Stimulated activated CD4-positive, alpha-beta T cell treated with anti-CD3 and anti-CD28 coated beads, Interleukin-4, amount 100 ng/mL, for 1 hour (primary cell): Measurements from ENCODE around the gene THUMPD1.
"Not testable (repeated sequence)": the region's sequence is repeated elsewhere in the genome, so short reads cannot be mapped to it uniquely, and the experiment has no call there.

Source experiments
- DNase-seq: peaks from one replicate; pipeline ENCODE4 v3.0.0-alpha.2; 2020

Gene THUMPD1

DNA sequence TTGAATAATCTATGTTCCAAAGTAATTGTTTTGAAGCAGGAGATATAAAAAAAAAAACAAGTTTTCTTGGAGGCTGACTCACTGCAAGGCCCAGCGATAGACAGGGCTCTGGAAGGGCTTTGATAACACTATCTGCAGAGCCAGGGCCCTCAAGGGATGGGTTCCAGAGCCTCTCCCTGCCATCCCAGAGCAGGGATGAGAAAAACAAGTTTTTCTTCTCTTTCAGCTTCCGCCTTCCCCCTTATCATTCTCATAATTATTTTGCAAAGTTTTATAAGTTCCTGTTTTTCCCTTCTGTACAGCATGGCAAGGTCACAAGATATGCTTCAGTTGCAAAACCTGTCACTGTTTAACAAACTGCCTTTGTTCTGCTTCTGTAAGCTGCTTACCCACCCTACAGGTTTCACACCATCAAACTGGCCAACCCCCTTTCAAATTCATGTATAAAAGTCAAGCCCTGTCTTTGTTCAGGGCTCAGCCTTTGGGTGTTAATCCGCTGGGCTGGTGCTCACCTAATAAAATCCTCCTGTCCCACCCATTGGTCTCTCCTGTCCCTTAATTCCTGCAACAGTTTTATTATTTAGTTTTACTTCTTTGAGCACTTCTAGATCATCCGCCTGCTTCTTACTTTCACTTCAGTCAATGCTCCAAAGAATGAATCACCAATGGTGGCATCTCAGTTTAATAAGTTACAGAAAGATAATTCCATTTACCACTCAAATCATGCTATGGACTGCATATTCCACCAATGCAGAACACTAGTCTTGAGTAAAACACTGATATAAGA lies 5.6 kb upstream of the THUMPD1 start:
- no peak for DNase-seq

DNA sequence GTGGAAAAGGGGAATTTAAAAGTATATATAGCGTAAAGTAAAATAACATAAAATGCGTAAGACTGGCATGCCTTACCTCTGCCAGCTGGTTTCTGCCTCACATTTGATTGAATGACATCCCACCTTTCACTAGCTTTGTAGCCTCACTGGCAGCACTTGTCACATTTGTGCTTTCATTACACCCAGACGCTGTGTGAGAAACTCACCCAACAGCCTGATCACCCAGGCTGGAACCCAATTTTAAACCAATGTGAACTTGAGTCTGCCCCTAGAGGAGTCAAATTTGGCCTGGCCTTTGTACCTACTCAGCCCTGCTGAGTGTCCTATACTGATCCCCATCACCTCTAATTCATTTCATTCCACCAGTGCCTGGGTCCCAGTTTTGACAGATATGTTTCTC lies 4.8 kb upstream of the THUMPD1 start:
- no peak for DNase-seq

DNA sequence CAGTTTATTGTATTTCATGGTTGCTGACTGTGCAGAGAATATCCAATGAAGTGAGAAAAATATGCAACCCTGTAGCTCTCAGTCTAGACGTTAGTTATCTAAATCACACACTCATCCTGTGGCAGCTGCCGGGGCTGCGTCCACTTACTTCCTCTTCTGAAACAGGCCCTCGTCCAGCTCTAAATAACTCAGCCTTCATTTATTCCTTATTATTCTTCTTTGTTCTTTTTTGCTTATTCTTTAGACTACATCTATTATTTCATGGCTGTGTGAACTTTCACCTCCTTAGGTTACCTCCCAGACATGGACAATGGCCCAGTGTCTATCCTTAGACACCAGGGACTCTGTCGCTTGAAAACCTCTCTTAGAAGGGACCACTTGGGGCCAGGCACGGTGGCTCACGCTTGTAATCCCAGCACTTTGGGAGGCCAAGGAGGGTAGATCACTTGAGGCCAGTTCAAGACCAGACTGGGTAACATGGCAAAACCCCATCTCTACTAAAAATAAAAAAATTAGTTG lies 3.4 kb upstream of the THUMPD1 start:
- DNase-seq: no peak

DNA sequence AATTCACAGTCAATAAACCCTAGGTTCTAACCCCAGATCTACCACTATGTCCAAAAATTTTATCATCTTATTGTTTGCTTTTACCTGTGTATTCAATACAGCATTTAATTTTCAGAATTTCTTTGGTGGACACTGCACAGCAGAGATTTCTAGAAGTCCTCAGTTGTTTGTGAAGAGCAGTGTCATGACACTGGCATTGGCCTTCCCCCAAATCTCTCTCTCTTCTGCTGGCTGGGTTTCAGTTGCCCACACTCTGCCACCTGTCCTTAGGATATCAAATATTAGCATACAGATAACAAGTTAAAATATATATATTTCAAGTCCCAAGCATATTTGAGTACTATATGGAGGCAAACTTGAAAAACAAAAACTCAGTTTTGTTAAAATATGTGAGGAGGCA lies 2.0 kb upstream of the THUMPD1 start:
- DNase-seq: no peak

DNA sequence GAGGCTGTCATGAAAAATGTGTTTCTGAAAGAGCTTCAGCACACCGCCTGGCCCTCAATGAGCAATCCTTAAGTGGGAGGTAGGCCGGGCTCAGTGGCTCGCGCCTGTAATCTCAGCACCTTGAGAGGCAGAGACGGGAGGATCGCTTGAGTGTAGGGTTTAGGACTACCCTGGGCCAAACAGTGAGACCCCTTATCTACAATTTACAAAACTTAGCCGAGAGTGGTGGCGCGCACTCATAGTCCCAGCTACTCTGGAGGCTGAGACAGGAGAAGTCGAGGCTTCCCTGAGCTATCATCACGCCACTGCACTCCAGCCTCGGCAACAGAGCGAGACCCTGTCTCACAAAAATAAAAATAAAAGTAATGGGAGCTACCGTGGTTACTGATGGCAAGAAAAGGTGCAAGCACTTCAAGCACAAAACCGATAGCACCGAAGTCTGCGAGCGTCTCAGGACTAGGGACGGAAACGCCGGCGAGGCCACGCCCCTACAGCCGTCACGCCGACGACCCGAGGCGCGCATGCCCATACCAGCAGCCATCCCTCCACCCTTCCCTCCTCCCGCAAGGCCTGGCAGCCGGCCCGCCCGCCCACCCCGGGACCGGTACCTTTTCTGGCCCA lies 607 bp downstream of the THUMPD1 start:
- DNase-seq: peak; percentile 92

DNA sequence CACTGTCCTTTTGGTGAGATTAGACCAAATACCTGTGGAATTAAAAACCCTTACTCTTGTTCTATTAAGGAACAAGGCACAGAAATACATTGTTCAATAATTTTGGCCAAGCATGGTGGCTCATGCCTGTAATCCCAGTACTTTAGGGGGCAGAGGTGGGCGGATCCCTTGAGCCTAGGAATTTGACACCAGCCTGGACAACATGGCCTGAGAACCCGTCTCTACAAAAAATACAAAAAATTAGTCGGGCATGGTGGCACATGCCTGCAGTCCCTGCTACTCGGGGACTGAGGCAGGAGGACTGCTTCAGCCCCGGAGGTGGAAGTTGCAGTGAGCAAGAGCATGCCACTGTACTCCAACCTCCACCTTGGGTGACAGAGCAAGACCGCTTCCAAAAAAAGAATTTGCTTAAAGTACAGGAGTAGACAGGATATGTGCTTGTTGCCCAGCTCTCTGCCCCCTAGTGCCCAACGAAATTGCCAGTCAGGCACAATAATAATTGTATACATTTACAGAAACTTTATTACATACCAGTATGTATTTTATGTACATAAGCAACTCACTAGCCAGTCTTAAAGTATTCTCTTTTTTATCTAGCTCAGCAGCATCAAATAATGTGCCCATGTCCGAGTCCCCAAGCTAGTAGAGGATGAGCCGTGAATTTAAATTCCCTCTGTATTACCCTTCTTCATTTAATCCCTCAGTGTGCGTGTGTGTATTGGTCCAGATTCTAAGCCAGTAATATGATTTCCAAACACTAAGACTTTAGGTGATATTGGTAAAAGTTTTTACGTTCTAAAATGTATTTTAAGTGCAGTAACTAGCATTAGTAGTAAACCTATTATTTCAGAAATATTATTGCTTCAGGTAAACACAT lies 1.4 kb downstream of the THUMPD1 start:
- DNase-seq: peak; percentile 3

DNA sequence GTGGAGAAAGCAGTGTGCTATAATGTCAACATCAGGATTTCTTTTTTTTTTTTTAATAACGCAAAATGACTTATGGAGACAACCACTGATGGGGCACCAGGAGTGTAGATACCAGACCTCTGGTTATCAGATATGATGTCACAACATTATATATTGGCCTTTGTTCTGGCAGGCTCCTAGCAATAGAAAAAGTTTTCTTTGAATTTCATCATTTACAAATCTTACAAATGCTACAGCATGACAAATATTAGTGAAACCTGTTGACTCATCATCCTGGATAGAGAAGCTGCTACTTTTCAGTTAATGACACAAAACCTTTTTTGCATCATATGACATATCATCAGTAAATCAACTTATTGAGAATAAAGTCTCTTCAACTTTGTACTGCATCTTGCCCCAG lies 6.1 kb downstream of the THUMPD1 start:
- DNase-seq: no peak

DNA sequence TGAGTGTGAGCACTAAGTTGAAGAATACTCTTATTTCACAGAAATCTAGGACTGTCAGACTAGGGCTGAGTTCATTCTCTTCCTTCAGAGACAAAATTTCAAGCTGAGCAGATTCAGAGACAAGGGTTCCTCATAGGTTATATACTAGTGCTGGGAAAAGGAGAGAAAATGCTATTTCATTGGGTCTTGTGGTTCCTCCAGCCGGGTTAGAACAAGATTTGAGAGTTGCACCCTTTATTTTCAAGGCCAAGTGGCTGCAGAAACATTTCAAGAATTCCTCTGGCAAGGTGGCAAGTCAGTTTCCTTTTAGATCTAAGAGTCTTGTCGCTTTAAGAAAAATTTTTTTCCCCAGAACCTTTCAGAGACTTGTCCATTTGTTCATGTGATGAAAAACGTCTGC lies 6.8 kb downstream of the THUMPD1 start:
- no peak for DNase-seq

DNA sequence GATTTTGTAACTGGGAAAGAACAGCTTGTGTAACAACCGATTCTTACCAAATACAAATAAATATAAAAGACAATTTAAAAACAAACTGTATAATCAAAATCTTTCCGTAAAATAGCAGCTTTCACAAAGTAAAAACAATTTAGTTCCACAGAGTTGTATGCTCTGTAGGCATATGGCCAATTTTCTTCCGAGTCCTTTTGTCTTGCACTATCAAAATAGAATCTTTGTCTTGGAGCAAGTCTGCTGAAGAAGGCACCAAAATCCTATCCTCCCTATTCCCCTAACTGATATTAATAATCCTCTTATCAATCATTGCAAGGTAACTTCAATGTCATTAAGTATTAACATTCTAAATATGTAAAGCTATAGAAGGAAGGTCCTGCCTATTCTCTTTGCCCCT lies 7.6 kb downstream of the THUMPD1 start:
- no peak for DNase-seq

DNA sequence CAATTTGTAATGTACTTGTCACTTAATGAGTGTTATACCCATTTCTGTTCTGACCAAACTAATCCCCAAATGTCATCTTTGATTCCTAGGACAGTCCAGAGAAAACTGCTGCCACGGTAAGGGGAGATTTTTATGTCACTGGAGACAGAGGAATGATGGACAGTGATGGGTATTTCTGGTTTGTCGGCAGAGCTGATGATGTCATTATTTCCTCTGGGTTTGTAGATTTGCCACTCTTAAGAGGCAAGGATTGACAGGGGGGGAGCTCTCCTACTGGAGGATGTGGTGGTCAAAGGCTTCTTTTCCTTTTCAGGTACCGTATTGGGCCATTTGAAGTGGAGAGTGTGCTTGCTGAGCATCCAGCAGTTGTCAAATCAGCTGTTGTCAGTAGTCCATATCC lies 12.5 kb downstream of the THUMPD1 start:
- no peak for DNase-seq

DNA sequence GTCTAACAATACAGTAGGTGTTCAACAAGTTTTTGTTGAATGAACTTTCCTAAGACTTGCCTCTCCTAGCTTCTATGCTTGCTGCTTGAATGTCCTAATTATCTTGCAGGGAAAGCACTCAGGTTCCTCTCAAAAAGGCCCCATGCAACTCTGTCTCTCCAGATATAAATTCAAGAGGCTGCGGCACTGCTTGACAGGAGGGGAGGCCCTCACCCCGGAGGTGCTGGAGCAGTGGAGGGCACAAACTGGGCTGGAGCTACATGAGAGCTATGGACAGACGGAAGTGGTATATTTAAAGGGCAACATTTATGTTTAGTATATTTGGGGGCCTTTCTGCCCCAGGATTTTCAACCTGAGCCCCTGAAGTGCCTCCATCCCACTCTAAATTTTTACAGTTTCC lies 14.4 kb downstream of the THUMPD1 start:
- DNase-seq: no peak

DNA sequence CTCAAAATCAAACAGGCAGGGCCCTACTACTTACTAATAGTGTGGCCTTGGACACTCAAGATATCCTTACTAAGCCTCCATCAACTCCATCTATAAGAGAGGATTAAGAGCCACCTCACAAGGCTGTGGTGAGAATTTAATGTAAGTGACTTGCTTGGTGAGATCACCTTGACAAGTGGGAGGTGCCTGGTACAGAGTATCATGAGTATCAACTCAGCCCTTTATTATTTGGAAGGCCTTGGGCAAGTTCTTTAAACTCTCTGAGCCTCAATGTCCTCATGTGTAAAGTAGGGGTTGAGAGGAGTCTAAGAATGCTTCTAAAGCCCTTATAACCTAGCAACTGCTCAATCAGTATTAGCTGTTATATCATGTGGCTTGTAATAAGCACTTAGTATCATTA lies 15.0 kb downstream of the THUMPD1 start:
- no peak for DNase-seq

DNA sequence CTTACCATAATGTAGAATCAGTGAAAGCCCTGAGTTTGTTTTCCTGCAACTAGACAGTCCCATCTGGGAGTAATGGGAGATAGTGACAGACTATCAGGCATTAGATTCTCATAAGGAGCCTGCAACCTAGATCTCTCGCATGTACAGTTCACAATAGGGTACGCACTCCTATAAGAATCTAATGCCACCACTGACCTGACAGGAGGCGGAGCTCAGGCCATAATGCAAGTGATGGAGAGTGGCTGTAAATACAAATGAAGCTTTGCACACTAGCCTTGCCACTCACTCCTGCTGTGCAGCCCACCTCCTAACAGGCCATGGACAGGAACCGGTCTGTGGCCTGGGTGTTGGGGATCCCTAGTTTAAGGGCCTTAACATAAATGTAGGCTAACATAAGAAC lies 21.4 kb downstream of the THUMPD1 start:
- DNase-seq: no peak

DNA sequence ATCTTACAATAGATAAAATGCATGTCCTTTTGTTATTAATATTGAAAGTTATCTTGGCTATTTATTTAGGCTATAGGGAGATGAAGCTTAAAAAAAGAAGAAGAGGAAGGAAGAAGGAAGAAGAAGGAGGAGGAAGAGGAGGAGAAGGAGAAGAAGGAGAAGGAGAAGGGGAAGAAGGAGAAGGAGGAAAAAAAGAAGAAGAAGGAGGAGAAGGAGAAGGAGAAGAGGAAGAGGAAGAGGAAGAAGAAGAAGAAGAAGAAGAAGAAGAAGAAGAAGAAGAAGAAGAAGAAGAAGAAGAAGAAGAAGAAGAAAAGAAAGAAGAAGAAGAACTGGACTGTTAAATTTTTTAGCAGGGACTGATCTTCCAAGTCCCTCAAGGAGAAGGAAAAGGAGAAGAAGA lies 23.9 kb downstream of the THUMPD1 start:
- DNase-seq: not testable (repeated sequence)

DNA sequence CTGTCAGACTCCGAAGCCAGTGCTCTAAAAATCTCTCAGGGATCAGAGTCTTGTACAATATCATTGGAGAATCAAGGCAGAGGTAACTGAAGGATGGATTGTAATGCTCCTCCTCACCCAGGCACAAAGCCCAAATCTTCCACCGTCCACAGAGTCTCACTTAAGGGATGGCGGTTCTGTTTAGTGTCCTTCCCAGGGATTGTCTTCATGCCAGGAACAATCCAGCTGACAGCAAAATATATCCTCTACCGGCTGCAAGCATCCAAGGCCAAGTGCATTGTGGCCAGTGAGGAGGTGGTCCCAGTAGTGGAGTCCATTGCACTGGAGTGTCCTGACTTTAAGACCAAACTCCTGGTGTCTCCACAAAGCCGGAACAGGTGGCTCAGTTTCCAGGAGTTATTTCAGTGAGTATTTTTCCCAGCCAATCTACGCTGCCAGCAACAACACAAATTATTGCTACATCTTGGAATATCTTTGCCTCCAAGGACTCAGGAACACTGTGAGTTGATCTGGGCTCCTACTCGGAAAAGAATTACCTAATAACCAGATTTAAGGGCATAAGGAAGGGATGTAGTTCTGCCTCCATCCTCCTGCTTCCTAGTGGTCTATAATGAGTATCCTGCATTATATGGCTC lies 30.2 kb downstream of the THUMPD1 start:
- no peak for DNase-seq

DNA sequence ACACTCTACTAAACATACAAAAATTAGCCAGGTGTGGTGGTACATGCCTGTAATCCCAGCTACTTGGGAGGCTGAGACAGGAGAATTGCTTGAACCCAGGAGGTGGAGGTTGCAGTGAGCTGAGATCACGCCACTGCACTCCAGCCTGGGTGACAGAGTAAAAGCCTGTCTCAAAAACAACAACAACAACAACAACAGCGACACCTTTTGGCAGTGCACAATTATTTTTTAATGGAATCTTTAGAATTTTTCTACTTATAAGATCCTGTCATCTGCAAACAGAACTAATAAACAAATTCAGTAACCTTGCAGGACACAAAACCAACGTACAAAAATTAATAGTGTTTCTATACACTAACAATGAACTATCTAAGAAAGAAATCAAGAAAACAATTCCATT lies 33.5 kb downstream of the THUMPD1 start:
- not testable (repeated sequence) for DNase-seq

DNA sequence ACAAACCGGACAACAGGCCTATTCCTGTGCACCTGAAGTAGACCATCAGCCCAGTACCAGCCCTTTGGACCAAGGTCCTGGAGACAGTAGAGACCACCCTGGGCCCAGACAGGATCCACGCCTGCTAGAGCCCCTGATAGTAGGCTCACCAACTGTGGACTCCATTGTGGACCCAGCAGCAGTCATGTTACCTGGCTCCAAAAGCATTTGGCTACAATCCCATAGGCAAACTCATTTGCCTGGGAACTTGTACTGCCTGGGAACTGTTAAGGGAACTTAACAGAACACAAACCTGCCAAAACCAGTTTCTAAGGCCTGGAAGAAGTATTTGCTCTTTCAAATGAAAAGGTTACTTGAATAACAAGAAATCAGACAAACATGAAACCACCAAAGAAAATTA lies 34.2 kb downstream of the THUMPD1 start:
- no peak for DNase-seq

DNA sequence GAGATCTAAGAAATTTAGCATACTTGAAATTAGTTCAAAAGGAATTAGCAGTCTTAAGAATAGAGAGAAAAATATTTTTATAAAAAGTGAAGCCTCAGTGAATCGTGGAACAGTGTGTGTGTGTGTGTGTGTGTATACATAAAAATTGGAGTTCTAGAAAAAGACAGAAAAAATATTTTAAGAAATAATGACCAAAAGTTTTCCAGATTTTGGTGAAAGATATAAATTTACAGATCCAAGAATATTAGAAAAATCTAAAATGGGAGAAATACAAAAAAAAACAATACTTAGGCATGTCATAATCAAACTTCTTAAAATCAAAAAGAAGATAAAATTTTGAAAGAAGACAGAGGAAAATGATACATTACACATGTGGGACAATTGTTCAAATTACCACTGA lies 35.6 kb downstream of the THUMPD1 start:
- not testable (repeated sequence) for DNase-seq

DNA sequence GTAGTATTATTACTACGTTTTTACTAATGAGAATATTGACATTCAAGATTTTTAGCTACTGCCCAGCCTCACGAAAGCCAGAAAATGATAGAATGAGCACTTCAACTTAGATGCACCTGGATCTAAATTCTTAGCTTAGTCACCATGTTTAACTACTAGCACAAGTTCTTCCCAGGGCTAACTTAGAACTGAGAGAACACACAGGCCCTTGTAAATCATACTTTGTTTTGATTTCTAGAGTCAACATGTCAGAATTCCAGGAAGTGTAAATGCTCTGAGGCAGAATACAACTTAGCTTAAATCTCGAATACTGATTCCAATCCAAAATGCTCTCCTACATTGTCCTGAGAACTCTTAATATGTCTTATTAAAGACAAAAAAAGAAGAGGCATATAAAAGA lies 37.3 kb downstream of the THUMPD1 start:
- DNase-seq: no peak

DNA sequence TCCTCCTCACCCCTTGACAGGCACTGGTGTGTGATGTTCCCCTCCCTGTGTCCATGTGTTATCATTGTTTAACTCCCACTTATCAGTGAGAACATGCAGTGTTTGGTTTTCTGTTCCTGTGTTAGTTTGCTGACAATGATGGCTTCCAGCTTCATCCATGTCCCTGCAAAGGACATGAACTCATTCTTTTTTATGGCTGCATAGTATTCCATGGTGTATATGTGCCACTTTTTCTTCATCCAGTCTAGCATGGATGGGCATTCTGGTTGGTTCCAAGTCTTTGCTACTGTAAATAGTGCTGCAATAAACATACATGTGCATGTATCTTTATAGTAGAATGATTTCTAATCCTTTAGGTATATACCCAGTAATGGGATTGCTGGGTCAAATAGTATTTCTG lies 39.9 kb downstream of the THUMPD1 start:
- DNase-seq: not testable (repeated sequence)

DNA sequence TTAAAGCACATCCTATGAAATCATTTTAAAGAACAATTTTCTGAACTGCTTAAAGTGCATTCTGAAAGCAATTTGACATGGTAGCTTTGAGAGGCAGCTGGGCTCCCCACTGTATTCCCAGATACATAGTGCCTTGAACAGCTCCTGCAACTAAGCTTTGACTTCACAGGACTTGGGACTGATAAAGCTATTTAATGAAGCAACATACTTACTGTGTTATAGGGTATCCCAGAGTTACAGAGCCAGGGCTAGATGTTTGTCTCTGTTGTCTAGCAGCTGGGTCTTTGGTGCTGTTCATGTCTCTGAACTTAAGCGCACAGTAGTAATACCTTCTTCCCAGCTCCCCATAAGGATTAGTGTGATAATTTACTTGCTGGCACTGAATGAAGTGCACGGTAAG lies 45.0 kb downstream of the THUMPD1 start:
- DNase-seq: no peak

DNA sequence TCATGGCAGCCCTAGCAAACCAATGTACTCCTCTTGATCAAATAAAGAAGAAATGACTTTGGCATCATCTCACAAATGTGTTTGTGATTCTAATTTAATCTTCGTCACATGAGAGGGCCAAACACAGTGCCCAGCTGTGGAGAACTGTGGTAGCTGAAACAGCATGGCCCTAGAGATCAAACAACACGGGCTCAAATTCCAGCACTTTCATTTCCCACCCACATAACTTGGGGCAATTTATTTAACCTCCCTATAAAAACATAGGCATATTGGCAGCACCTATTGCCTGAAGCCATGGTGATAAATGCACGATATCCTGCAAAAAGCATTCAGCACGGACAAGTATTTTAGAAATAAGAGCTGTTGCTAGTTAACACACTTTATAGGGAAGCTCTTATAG lies 46.6 kb downstream of the THUMPD1 start:
- DNase-seq: no peak

DNA sequence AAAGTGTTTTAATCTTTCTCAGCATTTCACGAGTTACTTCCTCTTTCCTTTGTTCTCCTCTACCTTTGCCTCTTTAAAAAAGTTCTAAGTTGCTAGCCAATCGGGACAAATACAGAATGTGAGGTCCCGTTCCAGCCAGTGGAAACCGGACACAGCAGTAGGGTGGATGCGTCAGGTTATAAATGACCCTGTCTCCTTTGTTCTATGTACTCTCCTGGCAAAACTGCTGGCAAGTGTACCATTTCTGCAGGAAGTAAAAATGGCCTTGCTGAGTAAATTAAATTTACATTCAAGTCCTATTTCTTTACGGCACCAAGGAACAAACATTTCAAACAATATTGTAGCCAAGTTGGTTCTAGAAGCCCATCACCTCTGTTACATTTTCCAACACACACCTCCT lies 47.5 kb downstream of the THUMPD1 start:
- not testable (repeated sequence) for DNase-seq
